ENCODE measurements around the gene NUDCD3. TPM values are rescaled to one million over a fixed set of nuclear protein-coding genes. Genes with fewer than 3 reads are reported as not detected.

The NUDCD3 gene
- total RNA-seq, 1 donor from 2014 or later, result 105 TPM

DNA sequence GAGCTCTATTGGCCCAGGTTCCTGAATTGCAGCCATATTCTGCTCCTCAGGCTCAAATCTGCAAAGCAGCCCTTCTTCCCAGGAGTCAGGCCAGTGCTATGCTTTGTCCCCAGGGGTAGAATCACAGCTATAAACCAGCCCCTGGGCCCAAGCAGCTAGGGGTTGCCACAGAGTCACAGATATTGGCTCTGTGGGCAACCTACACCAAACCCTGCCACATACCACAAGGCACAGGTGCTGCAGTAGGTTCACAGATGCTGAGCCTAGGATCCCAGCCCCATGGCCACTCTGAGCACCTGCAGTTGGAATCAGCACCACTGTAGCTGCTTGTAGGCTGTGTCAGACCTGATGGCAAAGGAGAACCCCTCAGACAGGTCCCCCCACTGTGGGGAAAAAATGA, 122.0 kb downstream of the NUDCD3 start:
- Mint-ChIP-seq H3K4me3 (ENCODE audit: unreplicated experiment) (no peak overlapping the region), H3K36me3 (ENCODE audit: low read depth) (no peaks in the 10 kb centered on the region), H3K27me3 (ENCODE audit: low read depth) (peaks cover 2% of the 10 kb centered on the region), H3K4me1 (ENCODE audit: low read depth) (no peaks in the 10 kb centered on the region), H3K9me3 (ENCODE audit: low read depth) (peaks cover 14% of the 10 kb centered on the region), H3K27ac (ENCODE audit: unreplicated experiment) (no peak overlapping the region)
- DNase-seq (ENCODE audit: low spot score), result no peak
- TF ChIP-seq, protein P1, sequence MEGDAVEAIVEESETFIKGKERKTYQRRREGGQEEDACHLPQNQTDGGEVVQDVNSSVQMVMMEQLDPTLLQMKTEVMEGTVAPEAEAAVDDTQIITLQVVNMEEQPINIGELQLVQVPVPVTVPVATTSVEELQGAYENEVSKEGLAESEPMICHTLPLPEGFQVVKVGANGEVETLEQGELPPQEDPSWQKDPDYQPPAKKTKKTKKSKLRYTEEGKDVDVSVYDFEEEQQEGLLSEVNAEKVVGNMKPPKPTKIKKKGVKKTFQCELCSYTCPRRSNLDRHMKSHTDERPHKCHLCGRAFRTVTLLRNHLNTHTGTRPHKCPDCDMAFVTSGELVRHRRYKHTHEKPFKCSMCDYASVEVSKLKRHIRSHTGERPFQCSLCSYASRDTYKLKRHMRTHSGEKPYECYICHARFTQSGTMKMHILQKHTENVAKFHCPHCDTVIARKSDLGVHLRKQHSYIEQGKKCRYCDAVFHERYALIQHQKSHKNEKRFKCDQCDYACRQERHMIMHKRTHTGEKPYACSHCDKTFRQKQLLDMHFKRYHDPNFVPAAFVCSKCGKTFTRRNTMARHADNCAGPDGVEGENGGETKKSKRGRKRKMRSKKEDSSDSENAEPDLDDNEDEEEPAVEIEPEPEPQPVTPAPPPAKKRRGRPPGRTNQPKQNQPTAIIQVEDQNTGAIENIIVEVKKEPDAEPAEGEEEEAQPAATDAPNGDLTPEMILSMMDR (IDR thresholded peaks at IDR 0.05), result no peak

DNA sequence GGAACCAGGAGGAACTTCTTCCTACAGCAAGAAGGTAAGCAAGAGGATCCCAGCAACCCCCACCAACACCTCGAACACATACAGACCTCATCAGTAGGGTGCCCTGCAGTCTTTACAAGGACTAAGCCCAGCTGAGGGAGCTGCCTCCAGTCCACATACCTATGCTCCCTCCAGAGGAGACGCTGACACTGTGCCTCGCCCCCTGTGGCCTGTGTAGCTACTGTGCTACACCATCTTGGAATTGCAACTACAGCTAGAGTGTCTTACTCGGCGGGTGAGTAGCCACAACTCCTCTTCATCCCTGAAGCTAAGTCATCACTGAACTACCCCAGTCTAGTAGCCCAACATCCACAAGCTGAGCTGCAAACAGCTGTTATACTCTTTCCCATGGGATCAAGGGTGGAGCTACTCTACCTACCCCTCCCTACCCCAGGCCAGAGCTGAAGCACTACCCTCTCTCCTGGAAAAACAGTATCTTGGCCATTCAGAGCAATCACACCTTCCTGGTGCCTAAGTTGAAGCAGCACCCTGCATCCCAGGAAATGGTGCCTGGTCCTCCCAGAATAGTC, 122.9 kb downstream of the NUDCD3 start:
- TF ChIP-seq, protein P1 (IDR thresholded peaks at IDR 0.05), result no peak
- no peak overlapping the region for H3K27ac Mint-ChIP-seq (ENCODE audit: unreplicated experiment)
- peaks cover 9% of the 10 kb centered on the region for H3K27me3 Mint-ChIP-seq (ENCODE audit: low read depth)

DNA sequence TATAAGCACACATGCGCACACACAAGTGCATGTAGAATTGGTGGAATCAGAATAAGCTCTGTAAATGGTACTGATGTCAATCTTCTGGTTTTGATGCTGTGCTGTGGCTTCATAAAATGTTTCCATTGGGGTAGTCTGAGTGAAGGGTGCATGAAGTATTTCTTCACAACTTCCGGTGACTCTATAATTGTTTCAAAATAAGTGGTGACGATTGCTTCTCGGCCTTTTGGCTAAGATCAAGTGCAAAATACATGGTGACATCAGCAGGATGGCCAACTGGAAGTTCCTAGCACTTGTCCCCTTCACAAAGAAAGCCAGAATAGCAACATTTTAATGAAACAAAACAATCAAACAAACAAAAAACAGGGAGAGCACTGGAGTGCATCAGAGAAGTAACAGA, 123.5 kb downstream of the NUDCD3 start:
- TF ChIP-seq, protein P1 (IDR thresholded peaks at IDR 0.05), result no peak

More for the DNA sequence above, 122.9 kb downstream of the NUDCD3 start:
- no peak overlapping the region for H3K4me3 Mint-ChIP-seq (ENCODE audit: unreplicated experiment)
- H3K4me1 Mint-ChIP-seq (ENCODE audit: low read depth), result no peaks in the 10 kb centered on the region
- peaks cover 15% of the 10 kb centered on the region for H3K9me3 Mint-ChIP-seq (ENCODE audit: low read depth)
- peaks cover under 1% of the 10 kb centered on the region for H3K36me3 Mint-ChIP-seq (ENCODE audit: low read depth)
- peak; percentile 42 for DNase-seq (ENCODE audit: low spot score)

DNA sequence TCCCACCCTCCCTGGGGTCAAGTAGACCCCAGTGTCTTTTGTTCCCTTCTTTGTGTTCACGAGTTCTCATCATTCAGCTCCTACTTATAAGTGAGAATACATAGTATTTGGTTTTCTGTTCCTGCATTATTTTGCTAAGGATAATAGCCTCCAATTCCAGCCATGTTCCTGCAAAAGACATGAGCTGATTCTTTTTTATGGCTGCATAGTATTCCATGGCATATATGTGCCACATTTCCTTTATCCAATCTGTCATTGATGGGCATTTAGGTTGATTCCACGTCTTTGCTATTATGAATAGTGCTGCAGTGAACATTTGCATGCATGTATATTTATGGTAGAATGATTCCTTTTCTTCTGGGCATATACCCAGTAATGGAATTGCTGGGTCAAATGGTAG, 136.8 kb downstream of the NUDCD3 start:
- DNase-seq (ENCODE audit: low spot score), result no peak
- Mint-ChIP-seq H3K27ac (ENCODE audit: unreplicated experiment) (no peak overlapping the region), H3K4me1 (ENCODE audit: low read depth) (no peaks in the 10 kb centered on the region), H3K9me3 (ENCODE audit: low read depth) (peaks cover 35% of the 10 kb centered on the region), H3K36me3 (ENCODE audit: low read depth) (peaks cover 14% of the 10 kb centered on the region), H3K4me3 (ENCODE audit: unreplicated experiment) (no peak overlapping the region), H3K27me3 (ENCODE audit: low read depth) (peaks cover 42% of the 10 kb centered on the region)
- TF ChIP-seq, protein P1 (IDR thresholded peaks at IDR 0.05), result no peak

More for the DNA sequence above, 123.5 kb downstream of the NUDCD3 start:
- no peak overlapping the region for H3K4me3 Mint-ChIP-seq (ENCODE audit: unreplicated experiment)
- H3K27ac Mint-ChIP-seq (ENCODE audit: unreplicated experiment), result no peak overlapping the region
- no peak for DNase-seq (ENCODE audit: low spot score)
- H3K9me3 Mint-ChIP-seq (ENCODE audit: low read depth), result peaks cover 20% of the 10 kb centered on the region
- H3K27me3 Mint-ChIP-seq (ENCODE audit: low read depth), result peaks cover 14% of the 10 kb centered on the region
- H3K4me1 Mint-ChIP-seq (ENCODE audit: low read depth), result no peaks in the 10 kb centered on the region
- H3K36me3 Mint-ChIP-seq (ENCODE audit: low read depth), result peaks cover 4% of the 10 kb centered on the region

DNA sequence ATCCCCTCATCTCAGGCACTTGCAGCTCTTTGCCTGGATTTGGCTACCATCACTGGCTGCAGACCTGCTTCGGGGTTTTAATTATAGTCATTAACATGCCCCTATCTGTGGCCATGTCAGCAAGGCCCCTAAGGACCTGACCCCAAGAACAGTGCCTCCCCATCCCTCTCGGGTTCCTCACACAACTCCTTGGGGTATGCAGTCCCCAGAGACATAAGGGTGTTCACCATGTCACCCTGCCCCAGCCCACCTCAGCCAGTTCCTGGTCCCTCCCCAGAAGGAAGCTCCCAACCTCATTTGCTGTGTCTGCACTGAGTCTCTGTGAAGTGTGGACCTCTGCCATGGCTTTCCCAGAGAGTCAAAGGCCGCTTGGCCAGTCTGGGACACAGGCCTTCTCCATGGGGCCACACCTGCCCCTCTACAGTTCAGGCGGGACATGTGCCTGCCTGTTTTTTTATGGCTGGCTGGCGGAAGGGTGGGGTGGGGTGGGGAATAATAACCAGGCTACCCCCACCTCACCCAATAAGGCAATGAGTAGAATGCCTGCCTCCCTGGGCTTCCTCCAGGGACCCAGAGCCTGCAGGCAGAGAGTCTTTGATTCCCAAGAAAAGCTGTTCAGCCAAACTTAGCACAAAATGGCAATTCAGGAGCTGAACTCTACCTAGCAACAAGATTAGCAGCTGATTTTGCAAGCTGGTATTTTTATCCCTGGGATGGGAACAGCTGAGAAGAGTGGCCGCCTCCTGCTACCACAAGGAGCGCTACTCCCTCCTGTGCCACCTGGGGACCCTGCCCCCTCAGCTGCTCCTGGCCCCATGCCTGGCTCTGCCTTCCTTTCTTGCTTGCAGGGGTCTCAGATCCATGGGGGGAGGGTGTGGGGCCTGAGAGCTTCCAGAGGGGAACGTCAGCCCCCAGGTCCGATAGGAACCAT, 141.3 kb downstream of the NUDCD3 start:
- DNase-seq (ENCODE audit: low spot score), result no peak
- H3K4me1 Mint-ChIP-seq (ENCODE audit: low read depth), result no peaks in the 10 kb centered on the region
- H3K36me3 Mint-ChIP-seq (ENCODE audit: low read depth), result peaks cover 2% of the 10 kb centered on the region
- TF ChIP-seq, protein P1 (IDR thresholded peaks at IDR 0.05), result no peak
- H3K27ac Mint-ChIP-seq (ENCODE audit: unreplicated experiment), result no peak overlapping the region
- H3K9me3 Mint-ChIP-seq (ENCODE audit: low read depth), result peaks cover 8% of the 10 kb centered on the region
- no peak overlapping the region for H3K4me3 Mint-ChIP-seq (ENCODE audit: unreplicated experiment)
- H3K27me3 Mint-ChIP-seq (ENCODE audit: low read depth), result peaks cover 30% of the 10 kb centered on the region

Measured in chondrocyte (in vitro differentiated cells).